Measurements from ENCODE around the gene EN2.

DNA sequence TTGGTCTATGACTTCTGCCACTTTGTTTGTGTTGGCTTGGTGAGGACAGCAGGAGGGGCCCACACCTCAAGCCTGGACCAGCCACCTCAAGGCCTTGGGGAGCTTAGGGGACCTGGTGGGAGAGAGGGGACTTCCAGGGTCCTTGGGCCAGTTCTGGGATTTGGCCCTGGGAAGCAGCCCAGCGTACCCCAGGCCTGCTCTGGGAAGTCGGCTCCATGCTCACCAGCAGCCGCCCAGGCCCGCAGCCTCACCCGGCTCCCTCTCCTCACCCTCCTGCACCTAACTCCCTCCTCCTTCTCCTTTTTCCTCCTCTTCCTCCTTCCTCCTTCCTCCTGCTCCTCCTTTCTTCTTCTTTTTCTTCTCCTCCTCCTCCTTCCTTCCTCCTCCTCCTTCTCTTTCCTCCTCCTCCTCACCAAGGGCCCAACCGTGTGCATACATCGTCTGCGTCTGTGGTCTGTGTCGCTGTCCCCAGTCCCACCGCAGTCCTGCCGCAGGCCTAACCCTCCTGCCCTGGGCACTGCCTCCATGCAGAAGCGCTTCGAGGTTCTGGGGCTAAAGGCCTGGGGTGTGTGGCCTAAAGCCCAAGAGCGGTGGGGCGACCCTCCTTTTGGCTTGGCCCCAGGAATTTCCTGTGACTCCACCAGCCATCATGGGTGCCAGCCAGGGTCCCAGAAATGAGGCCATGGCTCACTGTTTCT, 5.3 kb downstream of the EN2 start:
- TF ChIP-seq, protein P1, sequence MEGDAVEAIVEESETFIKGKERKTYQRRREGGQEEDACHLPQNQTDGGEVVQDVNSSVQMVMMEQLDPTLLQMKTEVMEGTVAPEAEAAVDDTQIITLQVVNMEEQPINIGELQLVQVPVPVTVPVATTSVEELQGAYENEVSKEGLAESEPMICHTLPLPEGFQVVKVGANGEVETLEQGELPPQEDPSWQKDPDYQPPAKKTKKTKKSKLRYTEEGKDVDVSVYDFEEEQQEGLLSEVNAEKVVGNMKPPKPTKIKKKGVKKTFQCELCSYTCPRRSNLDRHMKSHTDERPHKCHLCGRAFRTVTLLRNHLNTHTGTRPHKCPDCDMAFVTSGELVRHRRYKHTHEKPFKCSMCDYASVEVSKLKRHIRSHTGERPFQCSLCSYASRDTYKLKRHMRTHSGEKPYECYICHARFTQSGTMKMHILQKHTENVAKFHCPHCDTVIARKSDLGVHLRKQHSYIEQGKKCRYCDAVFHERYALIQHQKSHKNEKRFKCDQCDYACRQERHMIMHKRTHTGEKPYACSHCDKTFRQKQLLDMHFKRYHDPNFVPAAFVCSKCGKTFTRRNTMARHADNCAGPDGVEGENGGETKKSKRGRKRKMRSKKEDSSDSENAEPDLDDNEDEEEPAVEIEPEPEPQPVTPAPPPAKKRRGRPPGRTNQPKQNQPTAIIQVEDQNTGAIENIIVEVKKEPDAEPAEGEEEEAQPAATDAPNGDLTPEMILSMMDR (IDR thresholded peaks at IDR 0.05) = no peak
- no peak for TF ChIP-seq POLR2AphosphoS5 (IDR thresholded peaks at IDR 0.05)
- TF ChIP-seq POLR2A (IDR thresholded peaks at IDR 0.05; ENCODE audit: low read depth) = no peak
